IMR-90 (cell line): ENCODE data around the gene ATP1A4. TPM values are rescaled to one million over a fixed set of nuclear protein-coding genes. Genes with fewer than 3 reads are reported as not detected.

Experiments used
- ATAC-seq: fragments of 200-7000 bp; cut with Tn5 transposase; 2 replicates; pipeline ENCODE4 v1.9.1; 2020; ENCODE audit warnings: low read depth, mild to moderate bottlenecking, moderate library complexity
- BruUV-seq: library from RNA; stranded (reverse); fragments of 400-500 nt; replicated peaks from 2 replicates; lab custom pipeline; 2021; lab: Mats Ljungman, UMichigan
- CTCF ChIA-PET: fragments of 300-600 bp; formaldehyde crosslinking; extraction: SDS; loops from one replicate; lab custom pipeline; 2021; ENCODE audit warnings: antibody characterized with exemption; lab: Yijun Ruan, JAX
- POLR2A ChIA-PET: fragments of 300-600 bp; sonication (Branson Sonifier 250); formaldehyde crosslinking; loops from one replicate; lab custom pipeline; 2022; ENCODE audit warnings: antibody characterized with exemption; ENCODE audit not compliant: unreplicated experiment; lab: Charles Lee
- DNase-seq: peaks from one replicate; pipeline ENCODE4 v3.0.0; 2013
- H2AFZ ChIP-seq: replicated peaks from 2 replicates; pipeline ENCODE3; 2013; ENCODE audit warnings: low read length, mild to moderate bottlenecking; ENCODE audit not compliant: poor library complexity
- H2AK5ac ChIP-seq: 2 replicates; pipeline ENCODE4 v1.6.1; 2013; ENCODE audit warnings: low read depth, low read length, inconsistent platforms
- H2AK9ac ChIP-seq: replicated peaks from 2 replicates; pipeline ENCODE3; 2013; ENCODE audit warnings: mild to moderate bottlenecking, low read depth, low read length, moderate library complexity; ENCODE audit not compliant: poor library complexity
- H2BK120ac ChIP-seq: 2 replicates; pipeline ENCODE4 v1.6.1; 2013; ENCODE audit warnings: low read depth, low read length, inconsistent platforms
- H2BK15ac ChIP-seq: 3 replicates; pipeline ENCODE4 v1.6.1; 2013; ENCODE audit warnings: low read depth, low read length, inconsistent platforms
- H2BK20ac ChIP-seq: 2 replicates; pipeline ENCODE4 v1.6.1; 2013; ENCODE audit warnings: low read depth, mild to moderate bottlenecking, inconsistent platforms, low read length, moderate library complexity
- H2BK5ac ChIP-seq: 2 replicates; pipeline ENCODE4 v1.6.1; 2013; ENCODE audit warnings: mild to moderate bottlenecking, low read depth, low read length, inconsistent platforms; ENCODE audit not compliant: poor library complexity, severe bottlenecking
- H3K14ac ChIP-seq: replicated peaks from 2 replicates; pipeline ENCODE4 v1.6.1; 2013; ENCODE audit warnings: low read depth, low read length, inconsistent platforms
- H3K18ac ChIP-seq: 2 replicates; pipeline ENCODE4 v1.6.1; 2013; ENCODE audit warnings: low read depth, low read length, control low read depth
- H3K23ac ChIP-seq: 2 replicates; pipeline ENCODE4 v1.6.1; 2013; ENCODE audit warnings: low read depth, low read length, inconsistent platforms
- H3K27ac ChIP-seq: 2 replicates; pipeline ENCODE4 v1.5.1; 2013; ENCODE audit warnings: mild to moderate bottlenecking, control low read depth, low read length; ENCODE audit not compliant: insufficient read depth
- H3K27me3 ChIP-seq: 2 replicates; pipeline ENCODE4 v1.6.1; 2013; ENCODE audit warnings: low read length; ENCODE audit not compliant: control insufficient read depth, insufficient read depth
- H3K36me3 ChIP-seq: 2 replicates; pipeline ENCODE4 v1.6.1; 2013; ENCODE audit warnings: low read length, mixed read lengths; ENCODE audit not compliant: control insufficient read depth, insufficient read depth
- H3K4ac ChIP-seq: 2 replicates; pipeline ENCODE4 v1.6.1; 2013; ENCODE audit warnings: low read depth, low read length, inconsistent platforms
- H3K4me1 ChIP-seq: 2 replicates; pipeline ENCODE4 v1.6.1; 2013; ENCODE audit warnings: low read length, mixed read lengths; ENCODE audit not compliant: control insufficient read depth, insufficient read depth
- H3K4me2 ChIP-seq: 2 replicates; pipeline ENCODE4 v1.6.1; 2013; ENCODE audit warnings: low read depth, mild to moderate bottlenecking, control low read depth, low read length, moderate library complexity
- H3K4me3 ChIP-seq: 2 replicates; pipeline ENCODE4 v1.5.1; 2013; ENCODE audit warnings: low read depth, mild to moderate bottlenecking, control low read depth, low read length, moderate library complexity; ENCODE audit not compliant: insufficient read depth
- H3K56ac ChIP-seq: 2 replicates; pipeline ENCODE4 v1.6.1; 2013; ENCODE audit warnings: low read length, inconsistent platforms; ENCODE audit not compliant: insufficient read depth; ENCODE audit errors: extremely low read depth
- H3K79me1 ChIP-seq, 2 experiments: 2 replicates each; pipeline ENCODE4 v1.6.1; 2013; ENCODE audit warnings: low read length in 2 of 2, inconsistent platforms in 1 of 2, low read depth in 1 of 2
- H3K9ac ChIP-seq: 2 replicates; pipeline ENCODE4 v1.6.1; 2013; ENCODE audit warnings: low read depth, low read length, control low read depth
- H3K9me1 ChIP-seq: 2 replicates; pipeline ENCODE4 v1.6.1; 2013; ENCODE audit warnings: low read length, inconsistent platforms; ENCODE audit not compliant: insufficient read depth
- H3K9me3 ChIP-seq: 2 replicates; pipeline ENCODE4 v1.6.1; 2013; ENCODE audit warnings: low read length; ENCODE audit not compliant: control insufficient read depth, insufficient read depth
- H4K20me1 ChIP-seq: 2 replicates; pipeline ENCODE4 v1.6.1; 2013; ENCODE audit warnings: low read length, inconsistent platforms; ENCODE audit not compliant: insufficient read depth
- H4K5ac ChIP-seq: 2 replicates; pipeline ENCODE4 v1.6.1; 2013; ENCODE audit warnings: mild to moderate bottlenecking, low read depth, low read length, control low read depth
- H4K8ac ChIP-seq, 2 experiments: 2 replicates each; pipeline ENCODE4 v1.6.1; 2013; ENCODE audit warnings: low read depth in 2 of 2, low read length in 2 of 2, control low read depth in 1 of 2, inconsistent platforms in 1 of 2
- H4K91ac ChIP-seq: 2 replicates; pipeline ENCODE4 v1.6.1; 2013; ENCODE audit warnings: low read depth, low read length, inconsistent platforms; ENCODE audit not compliant: insufficient read depth
- BHLHE40 ChIP-seq: fragments of 150-350 bp; IDR thresholded peaks from 2 replicates; pipeline ENCODE4 v1.6.1; 2016; ENCODE audit warnings: mild to moderate bottlenecking, low read depth, low read length
- NFE2L2 ChIP-seq: fragments of 150-350 bp; IDR thresholded peaks from 2 replicates; pipeline ENCODE4 v1.6.1; 2016; ENCODE audit warnings: low read depth, mild to moderate bottlenecking, low read length
- WGBS, 2 experiments: methylation state at CpG; one replicate each; pipeline versions ENCODE4 v1.1.5 to v1.1.7; 2013; ENCODE audit warnings: missing lambda C conversion rate in 2 of 2; ENCODE audit not compliant: insufficient read length in 1 of 2; ENCODE audit errors: extremely low coverage in 2 of 2; 5-methylcytosine and 5-hydroxymethylcytosine counted together
- dilution Hi-C: fragments of 300-500 bp; cut with HindIII; formaldehyde crosslinking; loops from one replicate; pipeline ENCODE4 v1.14.3; 2018; ENCODE audit warnings: low sequenced_read_pairs; ENCODE audit not compliant: unreplicated experiment
- in situ Hi-C: fragments of 300-500 bp; cut with MboI; formaldehyde crosslinking; loops from 3 replicates; pipeline ENCODE4 v1.14.3; 2019; ENCODE audit warnings: low sequenced_read_pairs, inconsistent platforms, mixed read lengths
- intact Hi-C: fragments of 100-400 bp; cut with micrococcal nuclease; formaldehyde crosslinking; loops from 2 replicates; pipeline ENCODE4 v1.10.0; 2022
- polyA plus RNA-seq, 3 experiments: library from polyadenylated mRNA; depleted of rRNA; stranded (reverse); fragments of >200 nt; gene quantifications; 2 replicates each; pipeline ENCODE4 v1.2.3, GENCODE V29; 2012; ENCODE audit warnings: low replicate concordance in 1 of 3
- total RNA-seq: library from RNA; depleted of rRNA; stranded (reverse); fragments of >200 nt; gene quantifications from 2 replicates; pipeline ENCODE4 v1.2.3, GENCODE V29; 2012

ATP1A4 gene
- total and polyA plus RNA-seq, 2 of the 4 experiments (the other 2 are of a cell fraction) = not detected

DNA sequence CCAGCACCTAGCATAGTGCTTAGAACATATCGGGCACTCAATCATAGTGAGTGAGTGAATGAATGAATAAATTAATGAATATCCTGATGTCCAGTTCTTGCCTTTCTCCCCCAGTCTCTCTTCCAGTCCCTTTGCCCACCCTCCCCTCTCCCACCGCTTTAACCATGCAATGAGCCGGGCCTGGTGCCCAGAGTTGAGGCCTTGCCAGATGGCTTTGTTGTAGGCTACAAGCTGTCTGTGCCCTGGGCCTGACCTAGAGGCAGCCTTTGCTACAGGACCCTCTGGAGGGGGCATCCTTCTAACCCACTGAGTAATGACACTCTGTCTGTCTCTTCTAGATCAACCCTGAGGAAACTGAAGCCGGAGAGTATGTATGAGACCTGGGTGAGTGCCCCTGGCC lies 45.8 kb downstream of the ATP1A4 start:
- dilution Hi-C loops = no loop called here
- intact Hi-C loops = no loop called here
- Histone ChIP-seq H4K91ac (no peak overlapping the region), H3K27ac (no peak overlapping the region), H3K14ac (no peak overlapping the region), H3K18ac (no peak overlapping the region), H3K9me1 (peaks cover 12% of the 10 kb centered on the region; the same call in 1 of the 2 replicates), H2AFZ (no peak overlapping the region), H2BK20ac (no peak overlapping the region), H3K23ac (no peak overlapping the region), H2BK5ac (no peak overlapping the region), H3K27me3 (peaks cover 3% of the 10 kb centered on the region; the same call in 1 of the 2 replicates), H3K56ac (no peak overlapping the region), H3K9ac (no peak overlapping the region), H3K4me1 (peaks cover 2% of the 10 kb centered on the region; the same call in 1 of the 2 replicates), H2AK9ac (no peak overlapping the region), H3K4ac (no peak overlapping the region), H4K5ac (no peak overlapping the region), H4K20me1 (no peaks in the 10 kb centered on the region), H3K79me1 (no peaks in the 10 kb centered on the region), H3K36me3 (no peaks in the 10 kb centered on the region), H2BK15ac (no peak overlapping the region), H3K9me3 (no peaks in the 10 kb centered on the region), H2AK5ac (no peak overlapping the region), H2BK120ac (no peak overlapping the region), H4K8ac (no peak overlapping the region), H3K4me2 (no peak overlapping the region), H3K4me3 (no peak overlapping the region)
- DNase-seq (no peak), ATAC-seq (no peak)
- ChIA-PET CTCF (no interaction called here), POLR2A (no interaction called here)
- in situ Hi-C loops = loop anchor here (25.0 kb wide), 1 partner anchor 415 kb away; no protein-coding TSS in a partner anchor
- TF ChIP-seq NFE2L2 = no peak
- TF ChIP-seq BHLHE40 = no peak
- no TSS peak for BruUV-seq
- WGBS, 2 experiments = no CpG with 5 or more reads among the region's 4 CpGs
